Measurements from ENCODE around the gene AUP1.

Gene AUP1

DNA sequence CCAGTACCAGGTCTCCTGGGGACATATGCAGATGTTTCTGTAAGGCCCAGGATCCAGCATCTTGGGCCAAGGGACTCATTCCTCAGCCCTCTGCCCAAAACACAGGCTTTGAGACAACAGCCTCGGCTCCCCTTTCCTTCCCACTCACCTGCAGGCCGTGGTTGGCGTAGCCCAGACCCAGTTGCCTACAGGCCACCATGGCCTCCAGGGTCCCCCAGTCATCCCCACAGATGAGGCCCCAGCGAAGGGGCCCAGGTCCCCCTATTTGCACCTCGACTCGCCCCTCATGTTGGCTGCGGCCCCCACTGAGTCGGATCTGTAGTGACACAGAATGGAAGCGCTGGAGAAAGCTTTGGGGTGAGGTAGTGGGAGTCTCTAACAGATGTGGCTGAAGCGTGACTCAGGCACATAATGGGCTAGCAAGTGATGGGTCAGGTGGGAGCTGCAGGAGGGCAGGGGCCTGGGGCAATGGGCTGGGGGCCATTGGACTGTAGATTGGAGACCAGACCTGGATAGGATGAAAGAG, 6.0 kb upstream of the AUP1 start:
- DNase-seq = no peak

DNA sequence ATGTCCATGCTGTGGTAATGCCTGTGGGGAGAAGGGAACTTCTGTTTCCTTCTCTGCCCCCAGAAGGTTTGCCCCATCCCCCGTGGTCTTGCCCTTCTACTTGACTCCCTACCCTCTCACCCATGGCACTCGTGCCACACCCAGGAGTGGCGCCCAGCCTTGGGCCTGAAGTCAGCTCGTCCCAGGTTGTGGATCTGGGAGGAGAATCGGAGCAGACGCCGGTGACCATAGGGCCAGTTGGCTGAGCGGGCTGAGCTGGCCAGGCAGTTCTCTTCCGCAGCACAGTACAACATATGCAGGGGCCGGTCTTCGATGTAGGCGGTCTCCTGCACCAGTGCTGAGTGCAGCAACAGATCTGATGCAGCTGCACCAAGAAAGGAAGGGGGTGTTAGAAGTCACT, 4.9 kb upstream of the AUP1 start:
- no peak for DNase-seq

DNA sequence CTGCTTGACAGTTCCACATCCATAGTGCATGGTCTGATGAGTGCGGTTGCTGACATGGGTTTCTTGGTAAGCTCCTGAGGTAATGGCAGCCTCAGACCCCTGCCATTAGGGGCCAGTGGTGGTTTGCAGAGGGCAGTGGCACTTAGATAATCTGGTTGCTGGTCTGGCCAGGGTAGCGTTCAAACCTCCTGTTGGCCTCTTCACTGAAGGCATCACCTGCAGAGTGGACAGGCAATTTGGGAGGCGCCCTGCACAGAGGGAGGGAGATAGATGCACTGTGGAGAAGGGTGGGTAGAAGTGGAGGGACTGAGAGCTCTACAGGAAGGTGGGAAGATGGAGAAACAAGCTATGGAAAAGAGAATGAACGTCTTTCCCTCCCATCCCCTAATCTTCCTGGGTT, 4.0 kb upstream of the AUP1 start:
- DNase-seq = no peak

DNA sequence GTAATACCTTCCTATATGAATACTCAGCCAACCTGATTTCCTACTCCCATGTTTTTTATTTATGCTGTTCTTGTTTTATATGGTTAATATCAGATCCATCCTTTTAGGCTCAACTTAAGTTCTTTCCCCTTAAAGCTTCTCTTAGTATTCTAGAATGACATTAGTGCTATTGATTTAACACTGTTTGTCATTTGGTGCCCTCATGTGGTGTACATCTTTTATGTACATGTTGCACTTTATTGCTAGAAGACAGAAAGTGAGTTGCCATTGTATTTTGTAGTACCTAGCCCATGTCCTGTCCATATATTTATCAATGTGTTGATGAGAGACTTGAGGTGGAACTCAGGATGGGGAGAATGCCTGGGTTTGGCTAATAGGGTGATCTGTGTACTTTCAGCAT, 2.7 kb upstream of the AUP1 start:
- DNase-seq = peak; percentile 46

DNA sequence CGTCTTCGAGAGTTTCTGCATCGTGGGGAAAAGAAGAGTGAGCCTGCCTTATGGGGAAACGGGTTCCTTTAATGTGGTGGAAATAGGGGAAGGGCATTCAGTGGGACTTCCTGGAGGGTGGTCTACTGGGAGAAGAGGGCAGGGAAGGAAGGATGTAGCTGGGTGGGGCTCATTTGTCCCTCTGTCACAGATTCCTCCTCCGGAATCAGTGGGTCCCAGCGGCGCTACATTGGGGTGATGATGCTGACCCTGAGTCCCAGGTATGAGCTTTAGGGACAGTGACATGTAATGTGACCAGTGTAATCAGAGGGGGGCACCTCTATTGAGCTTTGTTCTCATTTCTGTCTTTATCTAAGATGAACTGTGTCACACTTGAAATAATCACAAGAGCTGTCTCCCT, 2.2 kb upstream of the AUP1 start:
- no peak for DNase-seq

DNA sequence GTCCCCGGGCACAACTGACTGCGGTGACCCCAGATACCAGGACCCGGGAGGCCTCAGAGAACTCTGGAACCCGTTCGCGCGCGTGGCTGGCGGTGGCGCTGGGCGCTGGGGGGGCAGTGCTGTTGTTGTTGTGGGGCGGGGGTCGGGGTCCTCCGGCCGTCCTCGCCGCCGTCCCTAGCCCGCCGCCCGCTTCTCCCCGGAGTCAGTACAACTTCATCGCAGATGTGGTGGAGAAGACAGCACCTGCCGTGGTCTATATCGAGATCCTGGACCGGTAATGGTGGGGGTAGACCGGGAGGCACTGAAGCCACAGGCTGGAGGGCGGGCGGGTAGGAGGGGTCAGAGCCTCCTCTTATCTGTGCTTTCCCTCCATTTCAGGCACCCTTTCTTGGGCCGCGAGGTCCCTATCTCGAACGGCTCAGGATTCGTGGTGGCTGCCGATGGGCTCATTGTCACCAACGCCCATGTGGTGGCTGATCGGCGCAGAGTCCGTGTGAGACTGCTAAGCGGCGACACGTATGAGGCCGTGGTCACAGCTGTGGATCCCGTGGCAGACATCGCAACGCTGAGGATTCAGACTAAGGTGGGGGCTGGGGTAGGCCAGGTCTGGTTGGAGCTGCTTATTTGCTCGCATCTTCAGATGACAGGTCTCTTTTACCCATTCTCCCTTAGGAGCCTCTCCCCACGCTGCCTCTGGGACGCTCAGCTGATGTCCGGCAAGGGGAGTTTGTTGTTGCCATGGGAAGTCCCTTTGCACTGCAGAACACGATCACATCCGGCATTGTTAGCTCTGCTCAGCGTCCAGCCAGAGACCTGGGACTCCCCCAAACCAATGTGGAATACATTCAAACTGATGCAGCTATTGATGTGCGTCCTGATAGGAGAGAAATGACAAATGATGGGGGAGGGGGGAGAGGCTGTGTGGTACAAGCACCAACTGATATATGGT, 1.0 kb upstream of the AUP1 start:
- DNase-seq = peak; percentile 65

DNA sequence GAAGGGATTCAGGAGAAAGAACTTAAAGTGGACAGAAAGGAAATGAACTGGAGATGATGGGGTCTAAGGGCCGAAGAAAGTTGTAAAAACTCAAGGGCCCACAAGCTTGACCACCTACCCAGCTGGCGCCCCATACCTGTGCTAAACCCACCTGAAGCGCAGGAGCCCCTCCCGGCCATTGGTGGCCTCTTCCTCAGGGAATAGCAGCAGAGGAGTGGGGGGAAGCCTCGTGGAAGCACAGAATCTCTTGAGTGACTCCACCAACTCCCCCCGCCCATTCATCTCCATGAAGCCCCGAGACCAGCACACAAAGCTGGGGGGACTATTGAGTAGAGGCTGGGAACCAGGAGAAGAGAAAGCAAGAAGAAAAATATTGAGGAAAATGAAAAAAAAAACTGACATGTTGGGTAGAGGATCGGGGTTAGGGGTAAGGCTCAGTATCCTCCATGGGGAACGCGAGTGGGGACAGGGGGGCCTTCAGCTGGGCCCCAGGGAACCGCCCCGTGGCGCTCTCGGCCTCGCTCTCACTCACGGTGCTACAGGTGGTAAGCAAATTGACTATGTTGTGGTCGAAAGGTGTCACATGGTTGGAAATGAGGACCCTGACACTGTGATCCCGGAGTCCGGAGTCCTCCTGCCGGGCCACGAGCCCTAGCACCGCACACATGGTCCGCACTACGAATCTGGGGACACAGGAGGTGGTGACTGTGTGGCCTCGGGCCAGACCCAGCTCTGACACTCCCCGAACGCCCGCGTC, 728 bp downstream of the AUP1 start:
- DNase-seq = no peak

DNA sequence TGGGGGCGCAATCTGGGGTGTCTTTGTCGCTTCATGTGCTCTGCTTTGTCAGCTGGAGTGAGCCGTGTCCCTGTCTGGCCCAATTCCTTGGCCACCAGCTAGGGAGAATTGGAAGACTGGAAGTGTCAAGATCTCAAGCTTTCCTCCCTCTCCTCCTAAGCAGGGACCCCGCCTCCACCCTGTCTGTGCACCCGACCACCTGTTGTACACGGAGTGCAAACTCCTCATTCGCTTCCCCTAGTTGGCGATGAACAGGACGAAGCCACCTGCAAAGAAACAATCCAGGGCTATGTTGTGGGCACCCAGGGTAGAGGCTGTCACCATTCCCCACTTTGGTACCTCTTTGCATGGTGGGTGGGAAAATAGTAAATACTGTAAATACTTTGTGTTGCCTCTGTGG, 1.8 kb downstream of the AUP1 start:
- DNase-seq = no peak

DNA sequence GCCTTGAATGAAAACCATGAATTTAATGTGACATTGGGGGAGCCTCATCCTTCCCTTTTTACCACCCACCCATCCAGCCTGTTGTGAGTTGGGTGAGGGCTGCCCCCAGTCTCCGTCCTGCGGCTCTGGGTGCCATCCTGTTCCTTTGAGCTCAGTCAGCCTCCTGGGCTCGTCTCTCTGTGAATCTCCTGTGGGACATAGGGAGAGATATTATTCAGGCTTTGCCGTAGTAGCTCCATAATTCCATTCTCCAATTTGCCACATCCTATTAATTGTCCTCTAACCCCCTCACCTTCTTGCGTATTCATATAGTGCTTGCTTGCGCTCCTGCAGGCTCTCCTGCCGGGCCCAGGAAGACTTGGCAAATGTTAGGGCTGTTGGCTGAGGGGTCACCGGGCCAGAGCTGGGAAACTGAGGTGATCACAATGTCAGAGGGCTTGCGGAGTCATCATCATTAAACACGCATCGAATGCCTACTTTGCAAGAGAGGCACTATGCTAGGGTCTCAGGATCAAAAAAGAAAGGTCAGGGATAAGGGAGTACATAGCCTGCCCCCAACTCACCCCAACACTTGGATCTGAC, 2.8 kb downstream of the AUP1 start:
- DNase-seq = no peak

DNA sequence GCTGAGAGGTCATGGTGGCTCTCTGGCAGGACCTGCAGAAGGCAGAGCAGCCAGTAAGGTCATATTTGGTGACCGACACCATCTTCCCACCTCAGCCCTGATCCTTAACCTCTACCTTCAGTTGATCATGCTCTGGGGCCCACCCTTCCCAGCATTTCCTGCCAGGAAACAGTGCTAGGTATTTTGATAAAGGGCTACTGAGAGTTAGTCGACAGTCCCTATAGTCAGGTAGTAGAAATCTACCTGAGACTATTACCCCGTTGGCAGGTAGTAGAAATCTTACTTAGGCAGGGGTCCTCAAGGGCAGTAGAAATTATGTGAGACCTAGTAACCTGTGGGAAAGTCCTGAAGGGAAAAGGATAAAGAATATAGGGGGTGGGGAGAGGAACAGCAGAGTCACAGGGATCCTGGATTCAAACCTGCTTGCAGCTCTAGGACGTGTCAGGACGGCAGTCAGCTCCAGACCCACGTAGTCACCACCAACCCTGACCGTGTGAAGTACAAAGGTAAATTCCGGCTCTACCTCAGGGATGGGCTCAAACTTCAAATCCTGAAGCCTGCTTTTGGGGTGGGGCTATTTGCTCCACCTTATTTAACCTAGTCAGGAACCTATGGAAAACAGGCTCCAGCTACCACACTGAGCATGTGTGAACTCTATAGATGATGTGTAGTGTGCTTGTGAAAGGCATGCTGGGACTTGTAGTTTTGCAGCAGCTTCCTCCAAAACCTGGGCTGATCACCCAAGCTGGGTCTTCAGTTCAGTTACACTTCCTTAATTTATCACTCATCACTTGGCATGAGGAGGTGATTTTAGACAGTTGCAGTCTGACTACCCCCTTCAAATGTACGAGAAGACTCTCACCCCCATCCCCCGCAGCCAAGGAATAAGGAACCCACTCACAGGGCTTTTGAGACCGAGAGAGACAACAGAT, 3.5 kb downstream of the AUP1 start, which contains the start of gene DQX1:
DQX1 (minus strand) TSS at position 515 of the 932 bp plus-strand sequence; CDS start at position 13, 502 bp downstream.
- DNase-seq = peak; percentile 36

DNA sequence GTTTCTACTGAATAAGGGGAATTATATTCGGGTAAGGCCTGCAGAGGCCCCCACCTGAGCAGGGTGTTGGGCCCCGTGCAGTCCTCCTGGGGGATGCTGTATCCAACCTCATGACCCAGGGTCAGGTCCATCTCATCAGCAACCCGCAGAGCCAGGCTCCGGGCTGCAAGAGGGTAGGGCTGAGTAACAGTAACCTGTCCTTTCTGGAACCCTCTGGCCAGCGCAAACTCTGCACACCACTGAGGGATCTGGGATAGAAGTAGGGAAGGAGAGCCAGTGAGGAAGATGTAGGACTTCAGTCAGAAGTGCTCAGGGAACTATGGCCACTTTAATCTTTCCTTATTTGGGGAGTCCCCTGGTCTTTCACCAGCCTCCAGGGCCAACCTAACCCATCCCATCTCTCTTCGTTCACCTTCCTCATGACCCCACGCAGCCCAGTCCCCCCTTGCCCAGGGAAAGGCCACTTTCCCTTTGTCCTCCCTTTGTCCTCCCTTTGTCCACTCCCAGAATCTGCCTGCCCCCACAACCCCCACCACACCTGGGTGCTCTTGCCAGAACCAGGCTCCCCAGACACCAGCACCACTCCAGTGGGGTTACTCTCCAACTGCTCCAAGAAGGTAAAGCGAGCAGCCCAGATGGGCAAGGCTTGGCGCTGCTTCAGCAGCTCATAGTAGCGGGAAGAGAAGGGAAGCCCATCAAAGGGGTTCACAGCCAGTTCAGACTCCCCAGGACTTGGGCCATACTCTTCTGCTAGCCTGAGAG, 4.4 kb downstream of the AUP1 start:
- DNase-seq = no peak

DNA sequence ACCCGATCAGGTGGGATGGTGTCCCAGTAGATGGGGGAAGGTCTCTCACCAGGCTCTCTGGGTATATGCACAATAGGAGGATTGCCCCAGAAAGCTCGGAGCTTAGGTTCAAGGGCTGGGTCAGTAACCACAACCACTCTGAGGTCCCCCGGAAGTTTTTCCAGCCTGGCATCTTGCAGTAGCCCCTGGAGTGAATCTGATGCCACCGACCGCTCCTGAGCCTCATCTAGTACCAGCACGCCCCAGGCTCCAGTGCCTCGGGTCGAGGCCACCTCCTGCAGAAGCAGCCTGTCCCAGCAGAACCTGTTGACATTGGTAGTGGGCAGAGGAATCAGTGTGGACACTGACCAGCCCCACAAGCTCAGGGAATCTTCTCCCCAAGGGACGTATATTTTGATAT, 5.5 kb downstream of the AUP1 start:
- no peak for DNase-seq

DNA sequence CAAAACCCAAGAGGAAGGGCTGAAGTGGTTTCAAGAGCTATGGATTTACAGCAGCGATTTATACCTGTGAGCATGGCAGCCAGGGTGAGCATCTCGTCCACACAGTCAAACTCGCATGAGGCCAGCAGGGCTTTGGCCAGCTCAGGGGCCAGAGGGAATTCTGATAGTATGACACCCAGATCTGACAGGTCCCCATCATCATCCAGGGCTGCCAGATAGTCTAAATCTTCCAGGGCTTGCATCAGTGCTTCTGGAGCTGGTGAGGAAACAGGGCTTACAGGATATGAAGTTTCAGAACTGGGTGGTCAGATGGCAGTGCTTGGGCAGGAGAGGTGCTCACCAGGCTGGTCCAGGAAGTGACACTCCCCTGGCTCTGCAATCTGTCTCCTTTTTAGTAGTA, 7.0 kb downstream of the AUP1 start:
- no peak for DNase-seq

DNA sequence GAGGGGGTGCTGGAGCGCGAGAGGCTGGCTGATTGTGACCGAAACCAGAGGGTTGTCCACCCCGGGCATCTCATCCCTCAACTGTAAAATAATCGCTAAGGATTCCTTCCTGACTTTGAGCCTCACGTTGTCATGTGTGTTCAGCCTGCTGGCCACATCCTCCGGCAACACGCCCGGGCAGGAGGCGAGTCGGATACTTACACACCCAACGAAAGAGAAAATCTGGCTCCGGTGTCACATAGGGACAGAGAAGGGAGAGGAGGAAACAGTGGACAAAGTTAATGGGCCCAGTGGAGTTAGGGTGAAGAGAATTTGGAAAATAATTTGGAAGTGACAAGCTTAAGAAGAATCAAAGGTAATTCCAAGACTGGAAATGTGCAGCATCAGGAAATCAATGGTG, 12.9 kb downstream of the AUP1 start:
- DNase-seq = no peak

DNA sequence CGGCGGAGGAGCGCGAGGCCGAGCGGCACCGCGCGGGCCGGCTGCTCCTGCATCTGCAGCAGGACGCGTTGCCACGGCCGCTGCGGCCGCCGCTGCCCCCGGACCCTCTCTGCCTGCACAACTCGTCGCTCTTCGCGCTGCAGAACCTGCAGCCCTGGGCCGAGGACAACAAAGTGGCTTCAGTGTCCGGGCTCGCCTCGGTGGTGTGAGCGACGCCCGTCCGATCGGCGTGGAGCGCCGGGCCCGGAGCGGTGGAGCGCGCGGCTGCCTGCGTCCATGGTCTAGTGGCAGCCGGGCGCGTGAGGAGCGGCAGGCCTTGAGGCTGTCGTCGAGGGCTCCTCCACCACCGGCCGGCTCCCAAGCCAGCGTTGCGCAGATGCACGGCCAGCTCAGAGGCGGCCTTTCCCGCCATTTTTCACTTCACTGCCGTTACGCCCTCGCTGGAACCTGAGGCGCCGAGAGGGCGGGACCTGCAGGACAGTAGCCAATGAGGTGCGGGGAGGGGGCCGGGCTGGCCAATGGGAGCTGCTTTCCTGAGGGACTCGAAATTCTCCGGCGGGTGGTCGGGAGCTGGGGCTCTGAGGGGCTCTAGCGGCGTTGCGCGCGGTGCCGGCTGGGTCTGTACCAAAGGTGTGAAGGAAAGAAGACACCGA, 13.4 kb downstream of the AUP1 start:
- DNase-seq = no peak

DNA sequence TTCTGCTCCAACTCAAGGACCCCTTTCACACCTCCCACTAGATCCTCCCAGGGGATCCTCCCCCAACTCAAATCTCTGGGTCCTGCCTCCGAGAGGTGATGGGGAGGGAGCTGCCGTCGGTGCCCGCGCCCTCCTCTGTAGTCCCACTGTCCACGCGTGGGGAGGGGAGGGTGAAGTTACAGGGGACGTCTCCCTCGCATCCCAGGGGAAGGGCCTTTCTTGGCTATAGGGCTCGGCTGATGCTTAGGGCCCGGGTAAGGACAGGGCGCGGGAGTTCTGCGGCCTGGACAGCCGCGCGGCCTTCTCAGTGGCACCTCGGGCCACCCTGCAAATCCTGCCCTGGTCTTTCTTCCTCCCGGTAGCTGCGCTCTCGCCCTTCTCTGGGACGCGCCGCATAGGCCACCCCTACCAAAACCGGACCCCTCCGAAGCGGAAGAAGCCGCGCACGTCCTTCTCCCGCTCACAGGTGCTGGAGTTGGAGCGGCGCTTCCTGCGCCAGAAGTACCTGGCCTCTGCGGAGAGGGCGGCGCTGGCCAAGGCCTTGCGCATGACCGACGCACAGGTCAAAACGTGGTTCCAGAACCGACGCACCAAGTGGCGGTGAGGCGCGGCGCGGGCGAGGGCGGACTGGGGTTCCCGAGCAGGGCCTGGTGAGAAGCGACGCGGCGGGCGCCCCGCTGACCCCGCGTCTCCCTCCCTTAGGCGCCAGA, 14.1 kb downstream of the AUP1 start:
- DNase-seq = no peak

DNA sequence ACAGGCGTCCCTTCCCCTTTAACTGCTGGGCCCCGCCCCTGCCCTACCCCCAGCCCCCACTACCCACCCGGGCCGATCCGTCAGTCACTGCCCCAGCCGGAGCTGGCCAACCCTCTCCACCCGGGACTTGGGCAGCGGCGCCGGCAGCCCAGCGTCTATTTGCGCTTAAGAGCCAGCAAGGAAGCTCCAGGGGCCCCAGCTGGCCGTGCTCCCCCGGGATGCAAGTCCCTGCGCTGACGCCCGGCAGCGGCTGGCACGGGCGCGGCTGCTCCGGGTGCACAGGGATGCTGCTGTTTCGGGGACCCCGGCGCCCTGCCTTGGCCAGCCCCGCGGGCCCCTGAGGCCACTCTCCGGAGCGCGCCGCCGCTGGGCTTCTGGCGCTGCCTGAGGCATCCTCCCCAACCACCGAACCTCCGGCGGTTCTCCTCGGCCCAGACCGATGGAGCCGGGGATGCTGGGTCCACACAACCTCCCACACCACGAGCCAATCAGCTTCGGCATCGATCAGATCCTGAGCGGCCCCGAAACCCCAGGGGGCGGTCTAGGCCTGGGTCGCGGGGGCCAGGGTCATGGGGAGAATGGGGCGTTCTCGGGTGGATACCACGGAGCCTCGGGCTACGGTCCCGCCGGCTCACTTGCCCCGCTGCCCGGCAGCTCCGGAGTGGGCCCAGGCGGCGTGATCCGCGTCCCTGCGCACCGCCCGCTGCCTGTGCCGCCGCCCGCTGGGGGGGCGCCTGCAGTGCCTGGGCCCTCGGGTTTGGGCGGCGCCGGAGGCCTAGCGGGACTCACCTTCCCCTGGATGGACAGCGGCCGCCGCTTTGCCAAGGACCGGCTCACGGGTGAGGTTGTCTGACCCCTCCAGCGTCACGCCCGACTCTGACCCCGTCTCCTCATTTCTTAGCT, 14.9 kb downstream of the AUP1 start, which contains the start of gene TLX2:
TLX2 (plus strand) TSS at position 83 of the 903 bp plus-strand sequence; CDS start at position 440, 357 bp downstream.
- DNase-seq = peak; percentile 38

DNA sequence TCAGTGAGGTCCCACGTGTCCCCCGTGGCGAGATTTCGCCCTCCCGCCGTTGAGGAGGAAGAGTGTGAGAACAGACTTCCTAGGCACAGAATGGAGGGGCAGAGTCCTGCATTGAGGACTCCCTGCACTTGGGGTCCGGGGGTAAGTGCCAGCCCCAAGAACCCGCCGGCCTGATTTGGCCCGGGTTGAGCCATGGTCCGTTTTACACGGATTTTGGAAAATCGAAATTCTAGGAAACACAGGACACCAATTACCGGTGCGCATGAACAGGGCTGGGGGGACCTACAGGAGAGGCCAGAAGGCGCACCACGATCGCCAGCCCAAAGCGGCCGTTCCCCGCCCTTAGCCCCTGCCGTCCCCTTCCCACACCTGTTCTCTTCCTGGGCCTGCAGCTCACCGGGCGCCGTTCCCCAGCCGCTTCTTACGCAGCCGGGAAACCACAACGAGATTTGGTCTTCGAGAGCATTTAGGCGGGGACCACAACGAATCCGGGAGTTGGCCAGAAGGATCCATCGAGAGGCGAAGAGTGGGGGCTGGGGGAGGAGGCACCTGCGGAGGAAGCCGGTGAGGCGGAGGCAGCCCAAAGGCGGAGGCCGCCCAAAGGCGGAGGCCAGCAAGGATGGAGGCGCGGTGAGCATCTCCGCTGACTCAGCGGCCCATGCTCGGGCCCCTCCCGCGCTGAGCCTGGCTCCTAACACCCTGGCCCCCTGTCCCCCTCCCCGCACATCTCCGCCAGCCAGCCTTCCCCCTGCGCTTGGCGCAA, 15.7 kb downstream of the AUP1 start:
- DNase-seq = no peak

Measured in EL (cell line).